HCT116 (cell line): Measurements from ENCODE around the gene PXK.

ENCODE experiments used
- ATF3 ChIP-seq: IDR thresholded peaks from 2 replicates; pipeline ENCODE4 v1.6.1; 2012
- CTCF ChIP-seq, 3 experiments: fragments of 200-600 bp in 1 of 3; sonication (generic) in 1 of 3; IDR thresholded peaks in 2 of 3; conservative IDR thresholded peaks in 1 of 3; 2 replicates each; pipeline ENCODE4 v1.5.1; 2012 to 2017; ENCODE audit warnings: low read depth in 2 of 3, low read length in 2 of 3, antibody characterized with exemption in 1 of 3, borderline replicate concordance in 1 of 3, control low read depth in 1 of 3, mild to moderate bottlenecking in 1 of 3, mixed read lengths in 1 of 3, mixed run types in 1 of 3, moderate library complexity in 1 of 3; ENCODE audit not compliant: insufficient read depth in 1 of 3
- EZH2phosphoT487 ChIP-seq: fragments of 200-600 bp; IDR thresholded peaks from 2 replicates; pipeline ENCODE4 v1.6.1; 2018; ENCODE audit warnings: antibody characterized with exemption, borderline replicate concordance
- POLR2A ChIP-seq: IDR thresholded peaks from 2 replicates; pipeline ENCODE4 v1.7.0; 2011; ENCODE audit warnings: borderline replicate concordance; ENCODE audit not compliant: insufficient read depth, insufficient read length; ENCODE audit errors: extremely low read depth
- POLR2AphosphoS5 ChIP-seq: IDR thresholded peaks from 2 replicates; pipeline ENCODE4 v1.6.1; 2011; ENCODE audit warnings: mild to moderate bottlenecking, low read depth, low read length, moderate library complexity
- REST ChIP-seq: IDR thresholded peaks from 2 replicates; pipeline ENCODE4 v1.6.1; 2012; ENCODE audit warnings: low read depth
- SIN3A ChIP-seq: IDR thresholded peaks from 2 replicates; pipeline ENCODE4 v1.6.1; 2012; ENCODE audit warnings: low read depth
- SP1 ChIP-seq: IDR thresholded peaks from 2 replicates; pipeline ENCODE4 v1.6.1; 2012; ENCODE audit warnings: low read depth
- SRF ChIP-seq: IDR thresholded peaks from 2 replicates; pipeline ENCODE4 v1.6.1; 2012; ENCODE audit warnings: low read depth
- TCF7L2 ChIP-seq: IDR thresholded peaks from 2 replicates; pipeline ENCODE4 v1.7.0; 2011; ENCODE audit warnings: borderline replicate concordance, inconsistent platforms; ENCODE audit not compliant: insufficient read depth, insufficient read length; ENCODE audit errors: extremely low read depth
- ZBTB33 ChIP-seq: IDR thresholded peaks from 2 replicates; pipeline ENCODE4 v1.6.1; 2011; ENCODE audit warnings: mild to moderate bottlenecking, low read length, moderate library complexity; ENCODE audit not compliant: insufficient replicate concordance; ENCODE audit errors: extremely low read depth

GRCh38 chr3:58473275-58473674 is 140.6 kb downstream of the PXK start:
- TF ChIP-seq CTCF (IDR thresholded peaks at IDR 0.05 in 2 of 3, conservative IDR thresholded peaks at IDR 0.05 in 1 of 3; ENCODE audit: borderline replicate concordance in 1 of 3, insufficient read depth in 1 of 3, low read depth in 2 of 3, low read length in 2 of 3) = no peak
- TF ChIP-seq REST = no peak
- TF ChIP-seq SRF = no peak
- TF ChIP-seq TCF7L2 = no peak
- no peak for TF ChIP-seq SIN3A
- TF ChIP-seq ZBTB33 = no peak
- TF ChIP-seq ATF3 = no peak
- no peak for TF ChIP-seq POLR2AphosphoS5
- no peak for TF ChIP-seq EZH2phosphoT487
- TF ChIP-seq SP1 = no peak
- no peak for TF ChIP-seq POLR2A
